GM12878 (cell line): ENCODE results near the gene SERTAD2. TPM values are rescaled to one million over a fixed set of nuclear protein-coding genes. Genes with fewer than 3 reads are reported as not detected.

Source experiments
- BMI1 ChIP-seq: fragments of 450-650 bp; IDR thresholded peaks from 2 replicates; pipeline ENCODE4 v1.6.1; 2016; ENCODE audit warnings: mild to moderate bottlenecking, moderate library complexity, borderline replicate concordance
- CHD4 ChIP-seq: fragments of 200-600 bp; sonication (generic); IDR thresholded peaks from 2 replicates; pipeline ENCODE4 v1.6.1; 2016; ENCODE audit warnings: mild to moderate bottlenecking
- CREB1 ChIP-seq: IDR thresholded peaks from 2 replicates; pipeline ENCODE4 v1.6.1; 2012; ENCODE audit warnings: low read depth, mild to moderate bottlenecking, inconsistent platforms
- HCFC1 ChIP-seq: fragments of 150-350 bp; IDR thresholded peaks from 2 replicates; pipeline ENCODE4 v1.6.1; 2014; ENCODE audit warnings: low read length
- JUND ChIP-seq: IDR thresholded peaks from 2 replicates; pipeline ENCODE4 v1.6.1; 2012; ENCODE audit warnings: low read depth, mild to moderate bottlenecking, low read length, improper control_type of control experiment, moderate library complexity
- MXI1 ChIP-seq: fragments of 150-350 bp; IDR thresholded peaks from 2 replicates; pipeline ENCODE4 v1.6.1; 2011; ENCODE audit warnings: low read depth, mild to moderate bottlenecking, inconsistent platforms, low read length, improper control_type of control experiment
- NFIC ChIP-seq: IDR thresholded peaks from 2 replicates; pipeline ENCODE4 v1.6.1; 2012; ENCODE audit warnings: low read depth, mild to moderate bottlenecking, inconsistent platforms, low read length, moderate library complexity
- NFYB ChIP-seq: IDR thresholded peaks from 2 replicates; pipeline ENCODE4 v1.6.1; 2011; ENCODE audit warnings: low read depth, mild to moderate bottlenecking, low read length, improper control_type of control experiment, moderate library complexity; ENCODE audit not compliant: insufficient read depth
- NRF1 ChIP-seq: conservative IDR thresholded peaks from 2 replicates; pipeline ENCODE4 v1.6.1; 2011; ENCODE audit warnings: mild to moderate bottlenecking, low read depth, low read length, improper control_type of control experiment
- POLR2A ChIP-seq: IDR thresholded peaks from 2 replicates; pipeline ENCODE4 v1.6.1; 2011; ENCODE audit warnings: low read depth, mild to moderate bottlenecking, low read length
- RCOR1 ChIP-seq: conservative IDR thresholded peaks from 2 replicates; pipeline ENCODE4 v1.6.1; 2012; ENCODE audit warnings: low read depth, low read length, improper control_type of control experiment
- RELA ChIP-seq: fragments of 450-650 bp; IDR thresholded peaks from 2 replicates; pipeline ENCODE4 v1.8.0; 2014; ENCODE audit warnings: borderline replicate concordance; ENCODE audit not compliant: partially characterized antibody
- RUNX3 ChIP-seq: IDR thresholded peaks from 2 replicates; pipeline ENCODE4 v1.6.1; 2012; ENCODE audit warnings: low read length, inconsistent platforms
- TBL1XR1 ChIP-seq: IDR thresholded peaks from 2 replicates; pipeline ENCODE4 v1.6.1; 2012; ENCODE audit warnings: low read depth, low read length, improper control_type of control experiment
- ZNF622 ChIP-seq: fragments of 450-650 bp; IDR thresholded peaks from 2 replicates; pipeline ENCODE4 v1.6.1; 2017; ENCODE audit warnings: mild to moderate bottlenecking, inconsistent platforms
- polyA plus RNA-seq, 11 experiments: library from polyadenylated mRNA; depleted of rRNA in 4 of 11; unstranded in 6 of 11; stranded (reverse) in 5 of 11; fragments of >200 nt; fragmentation: Nextera tagmentation in 4 of 11; fragmentation: Illumina TruSeq in 1 of 11; extraction: Ambion mirVana in 4 of 11; extraction: Trizol in 1 of 11; gene quantifications; 1 replicate in 1 of 11; 2 replicates in 10 of 11; pipeline versions ENCODE4 v1.2.1 to v1.2.3, GENCODE V29; 2011 to 2016; ENCODE audit warnings: inconsistent platforms in 2 of 11, missing spikeins in 2 of 11, low read depth in 1 of 11
- total RNA-seq, 4 experiments: library from RNA; depleted of rRNA in 3 of 4; stranded (reverse); fragments of >200 nt in 3 of 4; fragmentation: Illumina TruSeq in 1 of 4; extraction: Trizol in 1 of 4; gene quantifications; 2 replicates each; pipeline versions ENCODE4 v1.2.1 to v1.2.3, GENCODE V29; 2013 to 2021
- TF ChIP-seq, protein P1 (sequence below): IDR thresholded peaks from 2 replicates; pipeline ENCODE4 v1.6.1; 2012; ENCODE audit warnings: improper control_type of control experiment, low read depth, low read length; ENCODE audit not compliant: insufficient replicate concordance
- TF ChIP-seq, protein P2 (sequence below): fragments of 450-650 bp; IDR thresholded peaks from 2 replicates; pipeline ENCODE4 v1.6.1; 2017; ENCODE audit warnings: mild to moderate bottlenecking
- TF ChIP-seq, protein P3 (sequence below): fragments of 150-350 bp; IDR thresholded peaks from 2 replicates; pipeline ENCODE4 v1.6.1; 2016; ENCODE audit warnings: low read depth, low read length
- TF ChIP-seq, protein P4 (sequence below): fragments of 450-650 bp; IDR thresholded peaks from 2 replicates; pipeline ENCODE4 v1.6.1; 2017; ENCODE audit warnings: low read depth, mild to moderate bottlenecking, moderate library complexity

SERTAD2 gene
- total and polyA plus RNA-seq, 10 of the 15 experiments (the other 5 are each of a cell fraction or from before 2014, with no cell fraction given): 7.9 to 28.7 (median 20.1) TPM

DNA sequence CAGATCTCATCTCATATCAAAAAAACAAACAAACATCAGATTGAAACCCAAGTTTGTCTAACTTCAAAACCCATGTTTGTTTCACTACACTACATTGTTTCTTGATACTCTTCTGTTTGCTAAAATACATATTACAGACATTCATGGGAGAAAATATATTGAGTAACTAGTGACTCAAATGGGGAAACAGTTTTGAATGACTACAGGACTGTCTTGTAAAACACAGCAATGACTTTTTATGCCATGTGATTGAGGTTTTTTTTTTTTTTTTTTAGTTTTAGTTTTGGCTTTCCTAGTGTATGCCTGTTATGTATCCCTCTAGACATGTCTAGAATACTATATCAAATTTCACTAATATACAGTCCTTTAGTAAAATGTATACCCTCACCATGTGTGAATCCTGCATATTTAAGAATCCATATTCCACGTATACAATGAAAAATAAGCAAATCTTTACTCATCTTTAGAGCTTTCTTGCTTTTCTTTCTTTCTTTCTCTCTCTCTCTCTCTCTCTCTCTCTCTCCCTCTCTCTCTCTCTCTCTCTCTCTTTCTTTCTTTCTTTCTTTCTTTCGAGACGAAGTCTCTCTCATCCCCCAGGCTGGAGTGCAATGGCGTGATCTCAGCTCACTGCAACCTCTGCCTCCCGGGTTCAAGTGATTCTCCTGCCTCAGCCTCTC lies 46.6 kb upstream of the SERTAD2 start (continued):
- TF ChIP-seq, protein P1, sequence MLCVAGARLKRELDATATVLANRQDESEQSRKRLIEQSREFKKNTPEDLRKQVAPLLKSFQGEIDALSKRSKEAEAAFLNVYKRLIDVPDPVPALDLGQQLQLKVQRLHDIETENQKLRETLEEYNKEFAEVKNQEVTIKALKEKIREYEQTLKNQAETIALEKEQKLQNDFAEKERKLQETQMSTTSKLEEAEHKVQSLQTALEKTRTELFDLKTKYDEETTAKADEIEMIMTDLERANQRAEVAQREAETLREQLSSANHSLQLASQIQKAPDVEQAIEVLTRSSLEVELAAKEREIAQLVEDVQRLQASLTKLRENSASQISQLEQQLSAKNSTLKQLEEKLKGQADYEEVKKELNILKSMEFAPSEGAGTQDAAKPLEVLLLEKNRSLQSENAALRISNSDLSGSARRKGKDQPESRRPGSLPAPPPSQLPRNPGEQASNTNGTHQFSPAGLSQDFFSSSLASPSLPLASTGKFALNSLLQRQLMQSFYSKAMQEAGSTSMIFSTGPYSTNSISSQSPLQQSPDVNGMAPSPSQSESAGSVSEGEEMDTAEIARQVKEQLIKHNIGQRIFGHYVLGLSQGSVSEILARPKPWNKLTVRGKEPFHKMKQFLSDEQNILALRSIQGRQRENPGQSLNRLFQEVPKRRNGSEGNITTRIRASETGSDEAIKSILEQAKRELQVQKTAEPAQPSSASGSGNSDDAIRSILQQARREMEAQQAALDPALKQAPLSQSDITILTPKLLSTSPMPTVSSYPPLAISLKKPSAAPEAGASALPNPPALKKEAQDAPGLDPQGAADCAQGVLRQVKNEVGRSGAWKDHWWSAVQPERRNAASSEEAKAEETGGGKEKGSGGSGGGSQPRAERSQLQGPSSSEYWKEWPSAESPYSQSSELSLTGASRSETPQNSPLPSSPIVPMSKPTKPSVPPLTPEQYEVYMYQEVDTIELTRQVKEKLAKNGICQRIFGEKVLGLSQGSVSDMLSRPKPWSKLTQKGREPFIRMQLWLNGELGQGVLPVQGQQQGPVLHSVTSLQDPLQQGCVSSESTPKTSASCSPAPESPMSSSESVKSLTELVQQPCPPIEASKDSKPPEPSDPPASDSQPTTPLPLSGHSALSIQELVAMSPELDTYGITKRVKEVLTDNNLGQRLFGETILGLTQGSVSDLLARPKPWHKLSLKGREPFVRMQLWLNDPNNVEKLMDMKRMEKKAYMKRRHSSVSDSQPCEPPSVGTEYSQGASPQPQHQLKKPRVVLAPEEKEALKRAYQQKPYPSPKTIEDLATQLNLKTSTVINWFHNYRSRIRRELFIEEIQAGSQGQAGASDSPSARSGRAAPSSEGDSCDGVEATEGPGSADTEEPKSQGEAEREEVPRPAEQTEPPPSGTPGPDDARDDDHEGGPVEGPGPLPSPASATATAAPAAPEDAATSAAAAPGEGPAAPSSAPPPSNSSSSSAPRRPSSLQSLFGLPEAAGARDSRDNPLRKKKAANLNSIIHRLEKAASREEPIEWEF: no peak
- TF ChIP-seq NFYB (no peak), POLR2A (no peak), CREB1 (0 out of 2 replicates have a peak, but pooled peaks have one; percentile 16), CHD4 (no peak), NFIC (peak; percentile 80), HCFC1 (no peak), BMI1 (no peak), RCOR1 (no peak), RELA (no peak), TBL1XR1 (no peak), ZNF622 (no peak), JUND (peak; percentile 54; the same call in 1 of the 2 replicates), RUNX3 (peak; percentile 78), NRF1 (no peak), MXI1 (no peak)
- TF ChIP-seq, protein P2, sequence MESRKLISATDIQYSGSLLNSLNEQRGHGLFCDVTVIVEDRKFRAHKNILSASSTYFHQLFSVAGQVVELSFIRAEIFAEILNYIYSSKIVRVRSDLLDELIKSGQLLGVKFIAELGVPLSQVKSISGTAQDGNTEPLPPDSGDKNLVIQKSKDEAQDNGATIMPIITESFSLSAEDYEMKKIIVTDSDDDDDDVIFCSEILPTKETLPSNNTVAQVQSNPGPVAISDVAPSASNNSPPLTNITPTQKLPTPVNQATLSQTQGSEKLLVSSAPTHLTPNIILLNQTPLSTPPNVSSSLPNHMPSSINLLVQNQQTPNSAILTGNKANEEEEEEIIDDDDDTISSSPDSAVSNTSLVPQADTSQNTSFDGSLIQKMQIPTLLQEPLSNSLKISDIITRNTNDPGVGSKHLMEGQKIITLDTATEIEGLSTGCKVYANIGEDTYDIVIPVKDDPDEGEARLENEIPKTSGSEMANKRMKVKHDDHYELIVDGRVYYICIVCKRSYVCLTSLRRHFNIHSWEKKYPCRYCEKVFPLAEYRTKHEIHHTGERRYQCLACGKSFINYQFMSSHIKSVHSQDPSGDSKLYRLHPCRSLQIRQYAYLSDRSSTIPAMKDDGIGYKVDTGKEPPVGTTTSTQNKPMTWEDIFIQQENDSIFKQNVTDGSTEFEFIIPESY: no peak
- TF ChIP-seq, protein P3, sequence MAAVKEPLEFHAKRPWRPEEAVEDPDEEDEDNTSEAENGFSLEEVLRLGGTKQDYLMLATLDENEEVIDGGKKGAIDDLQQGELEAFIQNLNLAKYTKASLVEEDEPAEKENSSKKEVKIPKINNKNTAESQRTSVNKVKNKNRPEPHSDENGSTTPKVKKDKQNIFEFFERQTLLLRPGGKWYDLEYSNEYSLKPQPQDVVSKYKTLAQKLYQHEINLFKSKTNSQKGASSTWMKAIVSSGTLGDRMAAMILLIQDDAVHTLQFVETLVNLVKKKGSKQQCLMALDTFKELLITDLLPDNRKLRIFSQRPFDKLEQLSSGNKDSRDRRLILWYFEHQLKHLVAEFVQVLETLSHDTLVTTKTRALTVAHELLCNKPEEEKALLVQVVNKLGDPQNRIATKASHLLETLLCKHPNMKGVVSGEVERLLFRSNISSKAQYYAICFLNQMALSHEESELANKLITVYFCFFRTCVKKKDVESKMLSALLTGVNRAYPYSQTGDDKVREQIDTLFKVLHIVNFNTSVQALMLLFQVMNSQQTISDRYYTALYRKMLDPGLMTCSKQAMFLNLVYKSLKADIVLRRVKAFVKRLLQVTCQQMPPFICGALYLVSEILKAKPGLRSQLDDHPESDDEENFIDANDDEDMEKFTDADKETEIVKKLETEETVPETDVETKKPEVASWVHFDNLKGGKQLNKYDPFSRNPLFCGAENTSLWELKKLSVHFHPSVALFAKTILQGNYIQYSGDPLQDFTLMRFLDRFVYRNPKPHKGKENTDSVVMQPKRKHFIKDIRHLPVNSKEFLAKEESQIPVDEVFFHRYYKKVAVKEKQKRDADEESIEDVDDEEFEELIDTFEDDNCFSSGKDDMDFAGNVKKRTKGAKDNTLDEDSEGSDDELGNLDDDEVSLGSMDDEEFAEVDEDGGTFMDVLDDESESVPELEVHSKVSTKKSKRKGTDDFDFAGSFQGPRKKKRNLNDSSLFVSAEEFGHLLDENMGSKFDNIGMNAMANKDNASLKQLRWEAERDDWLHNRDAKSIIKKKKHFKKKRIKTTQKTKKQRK: no peak
- TF ChIP-seq, protein P4, sequence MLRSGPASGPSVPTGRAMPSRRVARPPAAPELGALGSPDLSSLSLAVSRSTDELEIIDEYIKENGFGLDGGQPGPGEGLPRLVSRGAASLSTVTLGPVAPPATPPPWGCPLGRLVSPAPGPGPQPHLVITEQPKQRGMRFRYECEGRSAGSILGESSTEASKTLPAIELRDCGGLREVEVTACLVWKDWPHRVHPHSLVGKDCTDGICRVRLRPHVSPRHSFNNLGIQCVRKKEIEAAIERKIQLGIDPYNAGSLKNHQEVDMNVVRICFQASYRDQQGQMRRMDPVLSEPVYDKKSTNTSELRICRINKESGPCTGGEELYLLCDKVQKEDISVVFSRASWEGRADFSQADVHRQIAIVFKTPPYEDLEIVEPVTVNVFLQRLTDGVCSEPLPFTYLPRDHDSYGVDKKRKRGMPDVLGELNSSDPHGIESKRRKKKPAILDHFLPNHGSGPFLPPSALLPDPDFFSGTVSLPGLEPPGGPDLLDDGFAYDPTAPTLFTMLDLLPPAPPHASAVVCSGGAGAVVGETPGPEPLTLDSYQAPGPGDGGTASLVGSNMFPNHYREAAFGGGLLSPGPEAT: no peak; the same call in 1 of the 2 replicates
